WTC11 (cell line): ENCODE results near the gene TTLL11. TPM values are rescaled to one million over a fixed set of nuclear protein-coding genes. Genes with fewer than 3 reads are reported as not detected.

ENCODE experiments used
- ATAC-seq: fragments of 200-7000 bp; cut with Tn5 transposase; 2 replicates; pipeline ENCODE4 v1.10.0; 2021; ENCODE audit warnings: mild to moderate bottlenecking, moderate library complexity
- CTCF ChIA-PET: fragments of 300-600 bp; sonication (Branson Sonifier 250); formaldehyde crosslinking; loops from one replicate; lab custom pipeline; 2021; ENCODE audit warnings: antibody characterized with exemption; lab: Charles Lee
- POLR2A ChIA-PET: fragments of 350-600 bp; sonication (Branson Sonifier 250); formaldehyde crosslinking; loops from one replicate; lab custom pipeline; 2021; ENCODE audit warnings: antibody characterized with exemption; lab: Charles Lee
- DNase-seq: peaks from one replicate; pipeline ENCODE4 v3.0.0; 2021; ENCODE audit warnings: low spot score
- H3K27ac Mint-ChIP-seq: 2 replicates; pipeline ENCODE4 v1.8.0; 2021; ENCODE audit warnings: mixed read lengths
- H3K27me3 Mint-ChIP-seq: 2 replicates; pipeline ENCODE4 v1.8.0; 2021; ENCODE audit warnings: low read depth, mild to moderate bottlenecking, moderate library complexity, mixed read lengths
- H3K36me3 Mint-ChIP-seq: 2 replicates; pipeline ENCODE4 v1.8.0; 2021; ENCODE audit warnings: mixed read lengths
- H3K4me1 Mint-ChIP-seq: 2 replicates; pipeline ENCODE4 v1.8.0; 2022; ENCODE audit warnings: mixed read lengths
- H3K4me3 Mint-ChIP-seq: 2 replicates; pipeline ENCODE4 v1.8.0; 2021; ENCODE audit warnings: mild to moderate bottlenecking, moderate library complexity, mixed read lengths
- H3K9me3 Mint-ChIP-seq: 2 replicates; pipeline ENCODE4 v1.8.0; 2021; ENCODE audit warnings: mixed read lengths
- ATF1 ChIP-seq: sonication (generic); formaldehyde crosslinking; IDR thresholded peaks from 2 replicates; pipeline ENCODE4 v1.8.1; 2023; ENCODE audit warnings: mild to moderate bottlenecking, moderate library complexity, missing genetic modification reagents
- E2F1 ChIP-seq: sonication (generic); formaldehyde crosslinking; IDR thresholded peaks from 2 replicates; pipeline ENCODE4 v1.8.0; 2022; ENCODE audit warnings: mild to moderate bottlenecking, missing genetic modification reagents
- ETV6 ChIP-seq: sonication (generic); formaldehyde crosslinking; IDR thresholded peaks from 2 replicates; pipeline ENCODE4 v1.8.1; 2022; ENCODE audit warnings: mild to moderate bottlenecking, missing genetic modification reagents
- FOXJ3 ChIP-seq: sonication (generic); formaldehyde crosslinking; IDR thresholded peaks from 2 replicates; pipeline ENCODE4 v1.9.0; 2021; ENCODE audit warnings: missing genetic modification reagents, mild to moderate bottlenecking, borderline replicate concordance
- FOXK1 ChIP-seq: sonication (generic); formaldehyde crosslinking; IDR thresholded peaks from 2 replicates; pipeline ENCODE4 v1.8.0; 2022; ENCODE audit warnings: mild to moderate bottlenecking, moderate library complexity, missing genetic modification reagents
- FOXP4 ChIP-seq: sonication (generic); formaldehyde crosslinking; IDR thresholded peaks from 2 replicates; pipeline ENCODE4 v1.8.0; 2022; ENCODE audit warnings: mild to moderate bottlenecking, missing genetic modification reagents
- GRHL2 ChIP-seq: fragments of 250-450 bp; sonication (Bioruptor Pico); IDR thresholded peaks from 2 replicates; pipeline ENCODE4 v1.8.0; 2022; ENCODE audit warnings: mild to moderate bottlenecking, moderate library complexity; ENCODE audit not compliant: insufficient replicate concordance, severe bottlenecking
- IRF2 ChIP-seq: sonication (generic); formaldehyde crosslinking; IDR thresholded peaks from 2 replicates; pipeline ENCODE4 v1.8.0; 2022; ENCODE audit warnings: low read depth, missing genetic modification reagents, borderline replicate concordance
- JUN ChIP-seq: sonication (generic); formaldehyde crosslinking; IDR thresholded peaks from 2 replicates; pipeline ENCODE4 v1.8.0; 2023; ENCODE audit warnings: mild to moderate bottlenecking, missing genetic modification reagents
- MXD4 ChIP-seq: fragments of 250-450 bp; sonication (Bioruptor Pico); IDR thresholded peaks from 2 replicates; pipeline ENCODE4 v1.8.0; 2021; ENCODE audit warnings: mild to moderate bottlenecking, moderate library complexity, borderline replicate concordance
- NFATC4 ChIP-seq: fragments of 250-450 bp; sonication (Bioruptor Pico); IDR thresholded peaks from 2 replicates; pipeline ENCODE4 v1.9.0; 2021; ENCODE audit warnings: mild to moderate bottlenecking
- NFE2L1 ChIP-seq: sonication (generic); formaldehyde crosslinking; IDR thresholded peaks from 2 replicates; pipeline ENCODE4 v1.8.1; 2023; ENCODE audit warnings: missing genetic modification reagents
- NR3C1 ChIP-seq: sonication (generic); formaldehyde crosslinking; conservative IDR thresholded peaks from 2 replicates; pipeline ENCODE4 v1.8.1; 2023; ENCODE audit warnings: low read depth, mild to moderate bottlenecking, missing genetic modification reagents
- SMAD3 ChIP-seq: sonication (generic); formaldehyde crosslinking; IDR thresholded peaks from 2 replicates; pipeline ENCODE4 v1.8.0; 2022; ENCODE audit warnings: missing genetic modification reagents, mild to moderate bottlenecking, borderline replicate concordance
- SMAD4 ChIP-seq: sonication (generic); formaldehyde crosslinking; IDR thresholded peaks from 2 replicates; pipeline ENCODE4 v1.8.0; 2022; ENCODE audit warnings: mild to moderate bottlenecking, missing genetic modification reagents
- SOX15 ChIP-seq: fragments of 250-450 bp; sonication (Bioruptor Pico); IDR thresholded peaks from 2 replicates; pipeline ENCODE4 v1.9.0; 2021; ENCODE audit warnings: mild to moderate bottlenecking
- TP53 ChIP-seq: sonication (generic); formaldehyde crosslinking; IDR thresholded peaks from 2 replicates; pipeline ENCODE4 v1.8.1; 2023; ENCODE audit warnings: mild to moderate bottlenecking, missing genetic modification reagents
- ZNF263 ChIP-seq: sonication (generic); formaldehyde crosslinking; IDR thresholded peaks from 2 replicates; pipeline ENCODE4 v1.8.1; 2022; ENCODE audit warnings: low read depth, mild to moderate bottlenecking, moderate library complexity, missing genetic modification reagents
- ZNF416 ChIP-seq: fragments of 250-450 bp; sonication (Bioruptor Pico); IDR thresholded peaks from 2 replicates; pipeline ENCODE4 v1.9.0; 2021; ENCODE audit warnings: mild to moderate bottlenecking, inconsistent platforms
- ZNF512 ChIP-seq: sonication (generic); formaldehyde crosslinking; IDR thresholded peaks from 2 replicates; pipeline ENCODE4 v1.8.1; 2022; ENCODE audit warnings: missing genetic modification reagents, borderline replicate concordance
- total RNA-seq: library from RNA; stranded (reverse); gene quantifications from 3 replicates; pipeline ENCODE4 v1.2.3, GENCODE V29; 2021
- TF ChIP-seq, protein P1 (sequence below): sonication (generic); formaldehyde crosslinking; IDR thresholded peaks from 2 replicates; pipeline ENCODE4 v1.8.0; 2022; ENCODE audit warnings: mild to moderate bottlenecking, missing genetic modification reagents
- TF ChIP-seq, protein P2 (sequence below): sonication (generic); formaldehyde crosslinking; IDR thresholded peaks from 2 replicates; pipeline ENCODE4 v1.8.0; 2023; ENCODE audit warnings: missing genetic modification reagents
- TF ChIP-seq, protein P3 (sequence below): sonication (generic); formaldehyde crosslinking; IDR thresholded peaks from 2 replicates; pipeline ENCODE4 v1.8.1; 2022; ENCODE audit warnings: low read depth, missing genetic modification reagents, borderline replicate concordance

TTLL11 gene
- total RNA-seq, 1 experiment from 2014 or later, result 1.1 TPM

GRCh38 chr9:121816845-121817450 lies 276.2 kb downstream of the TTLL11 start:
- DNase-seq, result no peak
- CTCF ChIA-PET, result interaction anchor here (0.6 to 1.4 kb wide), 6 partner anchors 45 to 196 kb away, joined by 3 to 6 read pairs (median 5); no protein-coding TSS in a partner anchor
- no peaks in the 10 kb centered on the region for H3K36me3 Mint-ChIP-seq

DNA sequence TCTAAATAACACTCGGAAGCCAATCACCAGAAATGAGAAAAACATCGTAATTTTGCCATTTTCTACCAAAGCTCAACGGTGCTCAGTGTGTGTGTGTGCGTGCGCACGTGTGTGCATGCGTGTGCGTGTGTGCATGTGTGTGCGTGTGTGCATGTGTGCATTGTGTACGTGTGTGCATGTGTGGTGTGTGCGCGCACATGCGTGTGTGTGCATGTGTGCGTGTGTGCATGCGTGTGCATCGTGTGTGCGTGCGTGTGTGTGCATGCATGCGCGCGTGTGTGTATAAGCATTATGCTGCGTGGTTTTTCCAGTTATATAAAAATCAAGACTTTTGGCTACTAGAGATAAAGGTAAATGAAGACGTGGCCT lies 276.7 kb downstream of the TTLL11 start:
- CTCF ChIA-PET, result interaction anchor here (0.6 to 1.4 kb wide), 5 partner anchors 81 to 195 kb away, joined by 4 to 6 read pairs (median 5); no protein-coding TSS in a partner anchor
- POLR2A ChIA-PET, result no interaction called here
- Mint-ChIP-seq H3K27me3 (no peaks in the 10 kb centered on the region), H3K4me3 (no peak overlapping the region), H3K36me3 (no peaks in the 10 kb centered on the region), H3K9me3 (no peaks in the 10 kb centered on the region), H3K4me1 (peaks cover 65% of the 10 kb centered on the region), H3K27ac (no peak overlapping the region)
- DNase-seq (no peak), ATAC-seq (no peak)
- no peak for TF ChIP-seq FOXP4
- TF ChIP-seq NFE2L1 (CRISPR knock-in tag), result no peak
- no peak for TF ChIP-seq SMAD4 (CRISPR knock-in tag)
- no peak for TF ChIP-seq TP53 (CRISPR knock-in tag)
- no peak for TF ChIP-seq IRF2
- TF ChIP-seq FOXK1, result no peak
- no peak for TF ChIP-seq JUN (CRISPR knock-in tag)
- no peak for TF ChIP-seq GRHL2 (CRISPR knock-in tag)
- no peak for TF ChIP-seq SMAD3
- TF ChIP-seq E2F1 (CRISPR knock-in tag), result no peak
- TF ChIP-seq, protein P1, sequence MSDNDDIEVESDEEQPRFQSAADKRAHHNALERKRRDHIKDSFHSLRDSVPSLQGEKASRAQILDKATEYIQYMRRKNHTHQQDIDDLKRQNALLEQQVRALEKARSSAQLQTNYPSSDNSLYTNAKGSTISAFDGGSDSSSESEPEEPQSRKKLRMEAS (CRISPR knock-in tag), result no peak
- no peak for TF ChIP-seq NR3C1 (CRISPR knock-in tag)
- no peak for TF ChIP-seq ETV6 (CRISPR knock-in tag)
- no peak for TF ChIP-seq ZNF512 (CRISPR knock-in tag)
- TF ChIP-seq ZNF263 (CRISPR knock-in tag), result no peak

More at GRCh38 chr9:121816845-121817450, 276.2 kb downstream of the TTLL11 start:
- TF ChIP-seq ATF1 (CRISPR knock-in tag) (no peak), FOXJ3 (no peak), ZNF512 (CRISPR knock-in tag) (no peak), SOX15 (CRISPR knock-in tag) (no peak), ZNF416 (no peak), NFATC4 (CRISPR knock-in tag) (no peak), MXD4 (CRISPR knock-in tag) (no peak)
- TF ChIP-seq, protein P2, sequence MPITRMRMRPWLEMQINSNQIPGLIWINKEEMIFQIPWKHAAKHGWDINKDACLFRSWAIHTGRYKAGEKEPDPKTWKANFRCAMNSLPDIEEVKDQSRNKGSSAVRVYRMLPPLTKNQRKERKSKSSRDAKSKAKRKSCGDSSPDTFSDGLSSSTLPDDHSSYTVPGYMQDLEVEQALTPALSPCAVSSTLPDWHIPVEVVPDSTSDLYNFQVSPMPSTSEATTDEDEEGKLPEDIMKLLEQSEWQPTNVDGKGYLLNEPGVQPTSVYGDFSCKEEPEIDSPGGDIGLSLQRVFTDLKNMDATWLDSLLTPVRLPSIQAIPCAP (CRISPR knock-in tag), result no peak
- TF ChIP-seq, protein P3, sequence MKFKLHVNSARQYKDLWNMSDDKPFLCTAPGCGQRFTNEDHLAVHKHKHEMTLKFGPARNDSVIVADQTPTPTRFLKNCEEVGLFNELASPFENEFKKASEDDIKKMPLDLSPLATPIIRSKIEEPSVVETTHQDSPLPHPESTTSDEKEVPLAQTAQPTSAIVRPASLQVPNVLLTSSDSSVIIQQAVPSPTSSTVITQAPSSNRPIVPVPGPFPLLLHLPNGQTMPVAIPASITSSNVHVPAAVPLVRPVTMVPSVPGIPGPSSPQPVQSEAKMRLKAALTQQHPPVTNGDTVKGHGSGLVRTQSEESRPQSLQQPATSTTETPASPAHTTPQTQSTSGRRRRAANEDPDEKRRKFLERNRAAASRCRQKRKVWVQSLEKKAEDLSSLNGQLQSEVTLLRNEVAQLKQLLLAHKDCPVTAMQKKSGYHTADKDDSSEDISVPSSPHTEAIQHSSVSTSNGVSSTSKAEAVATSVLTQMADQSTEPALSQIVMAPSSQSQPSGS (CRISPR knock-in tag), result no peak
- Mint-ChIP-seq H3K27ac (no peak overlapping the region), H3K4me3 (no peak overlapping the region), H3K9me3 (no peaks in the 10 kb centered on the region), H3K4me1 (peaks cover 64% of the 10 kb centered on the region), H3K27me3 (no peaks in the 10 kb centered on the region)
- POLR2A ChIA-PET, result no interaction called here
- no peak for ATAC-seq
